HEK293 (cell line): Measurements from ENCODE around the gene GJA9.

Source experiments
- CTCF ChIP-seq: fragments of 450-650 bp; formaldehyde crosslinking; IDR thresholded peaks from 2 replicates; pipeline ENCODE4 v1.5.1; 2016; ENCODE audit warnings: missing biosample characterization, missing genetic modification characterization
- MYNN ChIP-seq: fragments of 450-650 bp; formaldehyde crosslinking; IDR thresholded peaks from 2 replicates; pipeline ENCODE4 v1.5.1; 2016; ENCODE audit warnings: missing biosample characterization, missing genetic modification characterization, borderline replicate concordance
- ZNF549 ChIP-seq: fragments of 450-650 bp; IDR thresholded peaks from 2 replicates; pipeline ENCODE4 v1.5.1; 2018; ENCODE audit warnings: missing biosample characterization, missing genetic modification characterization, mild to moderate bottlenecking, inconsistent platforms, moderate library complexity

GRCh38 chr1:38865112-38865715 is 16.2 kb downstream of the GJA9 start:
- TF ChIP-seq ZNF549 (tag by site-specific recombination) (no peak), CTCF (tag by site-specific recombination) (no peak), MYNN (no peak)
